GM12878 (cell line): Measurements from ENCODE around the gene TNFAIP8L3. TPM values are rescaled to one million over a fixed set of nuclear protein-coding genes. Genes with fewer than 3 reads are reported as not detected.

Source experiments
- ATAC-seq: fragments of 200-7000 bp; cut with Tn5 transposase; 3 replicates; pipeline ENCODE4 v1.9.1; 2020; ENCODE audit warnings: mild to moderate bottlenecking, moderate library complexity
- BruUV-seq: library from RNA; stranded (reverse); fragments of 400-500 nt; replicated peaks from 2 replicates; lab custom pipeline; 2021; lab: Mats Ljungman, UMichigan
- CTCF ChIA-PET: fragments of 300-600 bp; sonication (Branson Sonifier 250); formaldehyde crosslinking; extraction: SDS; loops from one replicate; lab custom pipeline; 2021; ENCODE audit warnings: inconsistent platforms; lab: Yijun Ruan, JAX
- POLR2A ChIA-PET: fragments of 350-600 bp; formaldehyde crosslinking; extraction: SDS; loops from one replicate; lab custom pipeline; 2021; ENCODE audit warnings: inconsistent platforms; lab: Charles Lee
- RAD21 ChIA-PET: fragments of 300-600 bp; sonication (Branson Sonifier 250); formaldehyde crosslinking; loops from one replicate; lab custom pipeline; 2023; ENCODE audit warnings: antibody characterized with exemption; ENCODE audit not compliant: unreplicated experiment; lab: Charles Lee
- SMC1A ChIA-PET: fragments of 300-600 bp; sonication (Branson Sonifier 250); formaldehyde crosslinking; loops from one replicate; lab custom pipeline; 2023; ENCODE audit not compliant: unreplicated experiment, uncharacterized antibody; lab: Charles Lee
- DNase-seq: peaks from one replicate; pipeline ENCODE4 v3.0.0-alpha.2; 2011; ENCODE audit warnings: low read depth, low spot score
- FAIRE-seq: peaks from 3 replicates; lab custom pipeline; 2011; peaks lifted over from hg19 to GRCh38; lab: Jason Lieb, UNC
- H2AFZ ChIP-seq: 2 replicates; pipeline ENCODE4 v1.6.0; 2011; ENCODE audit warnings: low read depth, low read length, control low read depth; ENCODE audit not compliant: control insufficient read depth
- H3K27ac ChIP-seq: 2 replicates; pipeline ENCODE4 v1.5.1; 2011; ENCODE audit warnings: control low read depth; ENCODE audit not compliant: control insufficient read depth, insufficient read depth
- H3K27me3 ChIP-seq, 2 experiments: replicated peaks in 1 of 2; 2 replicates each; pipeline versions ENCODE4 v1.6.0 to v1.6.1; 2011; ENCODE audit warnings: low read length in 1 of 2; ENCODE audit not compliant: control insufficient read depth in 2 of 2, insufficient read depth in 2 of 2
- H3K36me3 ChIP-seq, 2 experiments: 2 replicates each; pipeline ENCODE4 v1.5.1; 2011; ENCODE audit warnings: low read length in 1 of 2; ENCODE audit not compliant: control insufficient read depth in 2 of 2, insufficient read depth in 2 of 2
- H3K4me1 ChIP-seq: 2 replicates; pipeline ENCODE4 v1.6.1; 2011; ENCODE audit warnings: mild to moderate bottlenecking, low read length, moderate library complexity, mixed read lengths; ENCODE audit not compliant: control insufficient read depth, insufficient read depth
- H3K4me2 ChIP-seq: 2 replicates; pipeline ENCODE4 v1.6.0; 2011; ENCODE audit warnings: control low read depth; ENCODE audit not compliant: control insufficient read depth, insufficient read depth
- H3K4me3 ChIP-seq: fragments of 200-600 bp; sonication (generic); 2 replicates; pipeline ENCODE4 v1.5.1; 2016
- H3K79me2 ChIP-seq: 2 replicates; pipeline ENCODE4 v1.6.0; 2011; ENCODE audit warnings: low read length; ENCODE audit not compliant: control insufficient read depth, insufficient read depth
- H3K9ac ChIP-seq: 2 replicates; pipeline ENCODE4 v1.8.0; 2011; ENCODE audit warnings: low read length, control low read depth, mixed read lengths; ENCODE audit not compliant: control insufficient read depth, insufficient read depth
- H3K9me3 ChIP-seq: replicated peaks from 3 replicates; pipeline ENCODE4 v1.5.1; 2011; ENCODE audit warnings: mild to moderate bottlenecking, low read length; ENCODE audit not compliant: control insufficient read depth, insufficient read depth
- H4K20me1 ChIP-seq: 2 replicates; pipeline ENCODE4 v1.6.0; 2011; ENCODE audit not compliant: control insufficient read depth, insufficient read depth
- BHLHE40 ChIP-seq, 2 experiments: fragments of 450-650 bp in 1 of 2; IDR thresholded peaks; 2 replicates each; pipeline ENCODE4 v1.6.1; 2011 to 2017; ENCODE audit warnings: low read depth in 2 of 2, borderline replicate concordance in 1 of 2, improper control_type of control experiment in 1 of 2, low read length in 1 of 2, mild to moderate bottlenecking in 1 of 2
- CBFB ChIP-seq: IDR thresholded peaks from 2 replicates; pipeline ENCODE4 v1.6.1; 2016; ENCODE audit warnings: antibody characterized with exemption, low read depth
- EED ChIP-seq: sonication (generic); IDR thresholded peaks from 2 replicates; pipeline ENCODE4 v1.6.1; 2016; ENCODE audit warnings: antibody characterized with exemption, low read depth
- ETV6 ChIP-seq, 2 experiments: fragments of 450-650 bp in 1 of 2; IDR thresholded peaks in 1 of 2; conservative IDR thresholded peaks in 1 of 2; 2 replicates each; pipeline ENCODE4 v1.6.1; 2014; ENCODE audit warnings: antibody characterized with exemption in 1 of 2, borderline replicate concordance in 1 of 2, low read depth in 1 of 2, mild to moderate bottlenecking in 1 of 2, moderate library complexity in 1 of 2
- GATAD2B ChIP-seq: fragments of 450-650 bp; conservative IDR thresholded peaks from 2 replicates; pipeline ENCODE4 v1.6.1; 2017; ENCODE audit warnings: low read depth, mild to moderate bottlenecking, moderate library complexity
- HDGF ChIP-seq: fragments of 450-650 bp; IDR thresholded peaks from 2 replicates; pipeline ENCODE4 v1.6.1; 2016; ENCODE audit warnings: antibody characterized with exemption
- JUNB ChIP-seq: IDR thresholded peaks from 2 replicates; pipeline ENCODE4 v1.6.1; 2016; ENCODE audit warnings: antibody characterized with exemption, mild to moderate bottlenecking
- MEF2A ChIP-seq: IDR thresholded peaks from 2 replicates; pipeline ENCODE4 v1.6.1; 2011; ENCODE audit warnings: low read depth, mild to moderate bottlenecking, low read length, moderate library complexity; ENCODE audit not compliant: insufficient read depth
- NKRF ChIP-seq: fragments of 450-650 bp; conservative IDR thresholded peaks from 2 replicates; pipeline ENCODE4 v1.6.1; 2017; ENCODE audit warnings: mild to moderate bottlenecking, moderate library complexity
- POU2F2 ChIP-seq: IDR thresholded peaks from 3 replicates; pipeline ENCODE4 v1.6.1; 2011; ENCODE audit warnings: low read depth, mild to moderate bottlenecking, low read length, borderline replicate concordance
- SIN3A ChIP-seq: IDR thresholded peaks from 2 replicates; pipeline ENCODE4 v1.6.1; 2012; ENCODE audit warnings: low read depth, low read length, improper control_type of control experiment
- STAT3 ChIP-seq: IDR thresholded peaks from 2 replicates; pipeline ENCODE4 v1.6.1; 2011; ENCODE audit warnings: low read depth, low read length, improper control_type of control experiment
- SUZ12 ChIP-seq: fragments of 200-600 bp; sonication (generic); IDR thresholded peaks from one replicate; pipeline ENCODE4 v1.6.1; 2018; ENCODE audit warnings: antibody characterized with exemption, mild to moderate bottlenecking; ENCODE audit not compliant: unreplicated experiment
- ZNF24 ChIP-seq: fragments of 450-650 bp; IDR thresholded peaks from 2 replicates; pipeline ENCODE4 v1.6.1; 2017; ENCODE audit warnings: antibody characterized with exemption, mild to moderate bottlenecking
- WGBS: methylation state at CpG from one replicate; pipeline ENCODE4 v1.1.6; 2016; ENCODE audit warnings: low lambda C conversion rate; ENCODE audit not compliant: insufficient replicate concordance, insufficient coverage; ENCODE audit errors: missing lambda C conversion rate; 5-methylcytosine and 5-hydroxymethylcytosine counted together
- in situ Hi-C: fragments of 300-500 bp; cut with MboI; formaldehyde crosslinking; loops from 9 replicates; pipeline ENCODE4 v1.14.3; 2018; ENCODE audit warnings: mixed read lengths
- intact Hi-C: fragments of 100-400 bp; cut with micrococcal nuclease; formaldehyde crosslinking; loops from one replicate; pipeline ENCODE4 v1.14.2; 2022; ENCODE audit not compliant: unreplicated experiment
- polyA plus RNA-seq, 11 experiments: library from polyadenylated mRNA; depleted of rRNA in 4 of 11; unstranded in 6 of 11; stranded (reverse) in 5 of 11; fragments of >200 nt; fragmentation: Nextera tagmentation in 4 of 11; fragmentation: Illumina TruSeq in 1 of 11; extraction: Ambion mirVana in 4 of 11; extraction: Trizol in 1 of 11; gene quantifications; 1 replicate in 1 of 11; 2 replicates in 10 of 11; pipeline versions ENCODE4 v1.2.1 to v1.2.3, GENCODE V29; 2011 to 2016; ENCODE audit warnings: inconsistent platforms in 2 of 11, missing spikeins in 2 of 11, low read depth in 1 of 11
- total RNA-seq, 4 experiments: library from RNA; depleted of rRNA in 3 of 4; stranded (reverse); fragments of >200 nt in 3 of 4; fragmentation: Illumina TruSeq in 1 of 4; extraction: Trizol in 1 of 4; gene quantifications; 2 replicates each; pipeline versions ENCODE4 v1.2.1 to v1.2.3, GENCODE V29; 2013 to 2021
- TF ChIP-seq, protein P1 (sequence below): fragments of 450-650 bp; IDR thresholded peaks from 2 replicates; pipeline ENCODE4 v1.6.1; 2017; ENCODE audit warnings: antibody characterized with exemption, mild to moderate bottlenecking, moderate library complexity

TNFAIP8L3 gene
- total and polyA plus RNA-seq, 10 of the 15 experiments (the other 5 are each of a cell fraction or from before 2014, with no cell fraction given) = 0.22 TPM; not detected in 9

GRCh38 chr15:51093488-51093838, 1.2 kb downstream of the TNFAIP8L3 start:
- H2AFZ ChIP-seq = no peak overlapping the region
- SMC1A ChIA-PET = no interaction called here
- CTCF ChIA-PET = no interaction called here
- H3K27ac ChIP-seq = no peak overlapping the region
- in situ Hi-C loops = no loop called here
- H3K79me2 ChIP-seq = no peaks in the 10 kb centered on the region
- no peak overlapping the region for H3K9ac ChIP-seq
- no peak overlapping the region for H3K4me3 ChIP-seq
- 1% methylated on average over 21 of the region's 21 CpGs for WGBS
- H3K4me2 ChIP-seq = no peak overlapping the region
- H3K4me1 ChIP-seq = no peaks in the 10 kb centered on the region
- H4K20me1 ChIP-seq = no peaks in the 10 kb centered on the region
- TF ChIP-seq BHLHE40 (IDR thresholded peaks at IDR 0.05; ENCODE audit: borderline replicate concordance in 1 of 2, low read depth in 2 of 2, low read length in 1 of 2) (peak; percentile 57 to 85; a peak in 3 of 4 replicates), MEF2A (no peak), HDGF (no peak), CBFB (no peak), SIN3A (no peak), JUNB (no peak), SUZ12 (peak; percentile 92), ZNF24 (no peak), GATAD2B (no peak), EED (no peak), NKRF (no peak), ETV6 (conservative IDR thresholded peaks at IDR 0.05 in 1 of 2, IDR thresholded peaks at IDR 0.05 in 1 of 2; ENCODE audit: borderline replicate concordance in 1 of 2, low read depth in 1 of 2) (no peak), POU2F2 (no peak), STAT3 (no peak)
- TF ChIP-seq, protein P1, sequence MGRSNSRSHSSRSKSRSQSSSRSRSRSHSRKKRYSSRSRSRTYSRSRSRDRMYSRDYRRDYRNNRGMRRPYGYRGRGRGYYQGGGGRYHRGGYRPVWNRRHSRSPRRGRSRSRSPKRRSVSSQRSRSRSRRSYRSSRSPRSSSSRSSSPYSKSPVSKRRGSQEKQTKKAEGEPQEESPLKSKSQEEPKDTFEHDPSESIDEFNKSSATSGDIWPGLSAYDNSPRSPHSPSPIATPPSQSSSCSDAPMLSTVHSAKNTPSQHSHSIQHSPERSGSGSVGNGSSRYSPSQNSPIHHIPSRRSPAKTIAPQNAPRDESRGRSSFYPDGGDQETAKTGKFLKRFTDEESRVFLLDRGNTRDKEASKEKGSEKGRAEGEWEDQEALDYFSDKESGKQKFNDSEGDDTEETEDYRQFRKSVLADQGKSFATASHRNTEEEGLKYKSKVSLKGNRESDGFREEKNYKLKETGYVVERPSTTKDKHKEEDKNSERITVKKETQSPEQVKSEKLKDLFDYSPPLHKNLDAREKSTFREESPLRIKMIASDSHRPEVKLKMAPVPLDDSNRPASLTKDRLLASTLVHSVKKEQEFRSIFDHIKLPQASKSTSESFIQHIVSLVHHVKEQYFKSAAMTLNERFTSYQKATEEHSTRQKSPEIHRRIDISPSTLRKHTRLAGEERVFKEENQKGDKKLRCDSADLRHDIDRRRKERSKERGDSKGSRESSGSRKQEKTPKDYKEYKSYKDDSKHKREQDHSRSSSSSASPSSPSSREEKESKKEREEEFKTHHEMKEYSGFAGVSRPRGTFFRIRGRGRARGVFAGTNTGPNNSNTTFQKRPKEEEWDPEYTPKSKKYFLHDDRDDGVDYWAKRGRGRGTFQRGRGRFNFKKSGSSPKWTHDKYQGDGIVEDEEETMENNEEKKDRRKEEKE = no peak
- no TSS peak for BruUV-seq
- POLR2A ChIA-PET = no interaction called here
- peaks cover 16 to 26% of the 10 kb centered on the region in 2 experiments for H3K27me3 ChIP-seq
- ATAC-seq (no peak), DNase-seq (no peak), FAIRE-seq (no peak)
- RAD21 ChIA-PET = no interaction called here
- intact Hi-C loops = no loop called here
- H3K9me3 ChIP-seq = no peaks in the 10 kb centered on the region
- no peaks in the 10 kb centered on the region for H3K36me3 ChIP-seq
